Large intestine (tissue), 3 donors: ENCODE data around the gene DDX4. TPM values are rescaled to one million over a fixed set of nuclear protein-coding genes. Genes with fewer than 3 reads are reported as not detected.

Experiments
- DNase-seq, 2 donors: peaks; one replicate each; pipeline versions ENCODE4 v3.0.0 to v3.0.0-alpha.2; 2013
- H3K27ac ChIP-seq: one replicate; pipeline ENCODE4 v1.5.1; 2013; ENCODE audit warnings: low read length
- H3K27me3 ChIP-seq: 2 replicates; pipeline ENCODE4 v1.6.1; 2013; ENCODE audit warnings: low read length; ENCODE audit not compliant: control insufficient read depth, insufficient read depth
- H3K36me3 ChIP-seq: 2 replicates; pipeline ENCODE4 v1.6.1; 2013; ENCODE audit warnings: low read length; ENCODE audit not compliant: control insufficient read depth, insufficient read depth
- H3K4me1 ChIP-seq: one replicate; pipeline ENCODE4 v1.6.1; 2013; ENCODE audit warnings: low read length; ENCODE audit not compliant: control insufficient read depth, insufficient read depth
- H3K4me3 ChIP-seq: one replicate; pipeline ENCODE4 v1.5.1; 2013; ENCODE audit warnings: low read length
- H3K9me3 ChIP-seq: one replicate; pipeline ENCODE4 v1.6.1; 2013; ENCODE audit warnings: mild to moderate bottlenecking, low read depth, low read length, moderate library complexity; ENCODE audit not compliant: control insufficient read depth
- WGBS: methylation state at CpG from one replicate; pipeline ENCODE4 v1.1.5; 2013; ENCODE audit warnings: low lambda C conversion rate; ENCODE audit not compliant: insufficient coverage; 5-methylcytosine and 5-hydroxymethylcytosine counted together
- polyA plus RNA-seq: library from polyadenylated mRNA; unstranded; fragments of 120-200 nt; gene quantifications from one replicate; pipeline ENCODE4 v1.2.1, GENCODE V29; 2013

The DDX4 gene
- polyA plus RNA-seq, 1 donor = 0.10 TPM

DNA sequence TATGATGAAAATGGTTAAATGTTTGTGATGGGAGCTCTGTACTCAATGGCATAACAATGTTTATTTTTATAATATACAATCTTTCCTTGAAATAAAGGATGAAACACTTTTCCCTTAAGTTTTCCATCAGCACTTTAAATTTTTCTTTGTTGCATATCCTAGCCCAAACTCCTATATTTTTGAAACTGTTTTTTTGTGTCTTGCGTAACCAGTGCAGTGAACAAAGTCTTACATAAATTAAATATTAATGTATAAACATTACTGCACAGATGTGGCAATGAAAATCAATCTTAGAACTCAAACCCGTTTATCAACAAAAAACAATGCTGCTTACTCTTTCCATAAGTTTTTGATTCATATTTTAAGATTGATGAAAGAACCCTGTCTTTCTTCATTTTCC is 79.2 kb downstream of the DDX4 start:
- no peak overlapping the region for H3K4me3 ChIP-seq
- no peak overlapping the region for H3K27ac ChIP-seq
- DNase-seq = no peak
- H3K36me3 ChIP-seq = no peaks in the 10 kb centered on the region
- 83% methylated on average over 2 of the region's 2 CpGs for WGBS
- H3K4me1 ChIP-seq = peaks cover under 1% of the 10 kb centered on the region
- H3K9me3 ChIP-seq = no peaks in the 10 kb centered on the region
- H3K27me3 ChIP-seq = peaks cover 21% of the 10 kb centered on the region

GRCh38 chr5:55820488-55820887 is 82.6 kb downstream of the DDX4 start:
- peaks cover 42% of the 10 kb centered on the region for H3K27me3 ChIP-seq
- no peaks in the 10 kb centered on the region for H3K36me3 ChIP-seq
- H3K4me1 ChIP-seq = peaks cover 2% of the 10 kb centered on the region
- H3K9me3 ChIP-seq = no peaks in the 10 kb centered on the region
- no peak overlapping the region for H3K4me3 ChIP-seq
- no peak overlapping the region for H3K27ac ChIP-seq
- WGBS = 100% methylated on average over 1 of the region's 6 CpGs
- DNase-seq = no peak

- peaks cover 44% of the 10 kb centered on the region for H3K27me3 ChIP-seq
- H3K27ac ChIP-seq = no peak overlapping the region
- no peaks in the 10 kb centered on the region for H3K9me3 ChIP-seq
- peaks cover 2% of the 10 kb centered on the region for H3K4me1 ChIP-seq
- no CpG with 5 or more reads among the region's 45 CpGs for WGBS
- no peaks in the 10 kb centered on the region for H3K36me3 ChIP-seq
- peak; percentile 19 to 40 for DNase-seq
- peak overlapping the region; percentile 21 for H3K4me3 ChIP-seq
These were observed 84.1 kb downstream of the DDX4 start for GRCh38 chr5:55821731-55822512.

DNA sequence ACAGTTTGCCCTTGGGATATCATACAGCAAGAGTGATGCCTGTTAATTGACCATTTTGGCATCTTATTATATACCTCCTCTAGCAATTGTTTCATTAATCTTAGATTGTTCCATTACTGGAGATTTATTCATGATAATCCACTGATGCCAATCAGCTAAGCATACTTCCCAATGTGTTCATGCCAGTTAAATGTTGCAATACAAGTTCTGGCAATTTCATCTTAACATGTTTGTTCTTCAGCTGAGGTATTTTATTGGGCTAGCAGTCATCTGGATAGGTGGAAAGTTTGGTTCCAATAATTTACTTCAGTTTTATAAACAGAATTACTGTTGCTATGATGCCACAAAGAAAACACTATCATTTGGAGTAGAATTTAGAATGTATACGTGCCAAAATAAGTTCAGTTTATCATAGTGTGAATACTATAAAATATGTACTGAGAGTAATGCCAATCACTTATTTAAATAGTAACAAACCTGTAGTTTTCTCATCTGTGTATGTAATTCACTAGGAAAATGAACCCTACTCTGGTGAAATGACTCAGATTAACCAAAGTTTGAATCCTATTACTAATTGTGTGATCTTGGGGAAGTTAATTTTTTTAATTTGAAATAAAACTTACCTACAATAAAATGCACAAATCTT is 85.4 kb downstream of the DDX4 start:
- DNase-seq = no peak
- no peak overlapping the region for H3K27ac ChIP-seq
- WGBS = 80% methylated on average over 1 of the region's 1 CpG
- no peaks in the 10 kb centered on the region for H3K36me3 ChIP-seq
- peaks cover 47% of the 10 kb centered on the region for H3K27me3 ChIP-seq
- H3K9me3 ChIP-seq = no peaks in the 10 kb centered on the region
- H3K4me3 ChIP-seq = no peak overlapping the region
- peaks cover 2% of the 10 kb centered on the region for H3K4me1 ChIP-seq

GRCh38 chr5:55829956-55830355 is 92.1 kb downstream of the DDX4 start:
- no peaks in the 10 kb centered on the region for H3K4me1 ChIP-seq
- H3K27ac ChIP-seq = no peak overlapping the region
- H3K9me3 ChIP-seq = no peaks in the 10 kb centered on the region
- H3K4me3 ChIP-seq = no peak overlapping the region
- DNase-seq = no peak
- H3K36me3 ChIP-seq = no peaks in the 10 kb centered on the region
- H3K27me3 ChIP-seq = peaks cover 5% of the 10 kb centered on the region
- no CpG with 5 or more reads among the region's 3 CpGs for WGBS

DNA sequence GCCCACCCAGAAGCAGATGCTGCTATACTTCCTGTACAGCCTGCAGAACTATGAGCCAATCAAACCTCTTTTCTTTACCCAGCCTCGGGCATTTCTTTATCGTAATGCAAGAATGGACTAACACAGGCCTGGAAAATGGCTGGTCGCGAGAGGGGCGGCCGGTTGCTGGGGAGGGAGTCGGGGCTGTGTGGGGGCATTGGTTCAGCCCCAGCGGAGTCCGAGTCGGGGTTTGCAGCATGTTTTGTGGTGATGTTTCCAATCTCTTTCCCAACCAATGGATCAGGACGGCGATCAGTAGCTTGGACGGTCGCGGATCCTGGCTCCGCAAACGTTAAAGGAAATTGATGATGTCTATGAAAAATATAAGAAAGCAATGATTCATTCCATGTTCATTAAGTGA is 94.6 kb downstream of the DDX4 start:
- no peaks in the 10 kb centered on the region for H3K4me1 ChIP-seq
- peaks cover 3% of the 10 kb centered on the region for H3K27me3 ChIP-seq
- H3K4me3 ChIP-seq = no peak overlapping the region
- DNase-seq = no peak
- no peak overlapping the region for H3K27ac ChIP-seq
- no peaks in the 10 kb centered on the region for H3K36me3 ChIP-seq
- 97% methylated on average over 6 of the region's 17 CpGs for WGBS
- no peaks in the 10 kb centered on the region for H3K9me3 ChIP-seq

- no CpG with 5 or more reads among the region's 1 CpG for WGBS
- H3K4me1 ChIP-seq = no peaks in the 10 kb centered on the region
- H3K27me3 ChIP-seq = no peaks in the 10 kb centered on the region
- H3K36me3 ChIP-seq = no peaks in the 10 kb centered on the region
- no peak overlapping the region for H3K27ac ChIP-seq
- no peak for DNase-seq
- no peaks in the 10 kb centered on the region for H3K9me3 ChIP-seq
- H3K4me3 ChIP-seq = no peak overlapping the region
These were observed 98.3 kb downstream of the DDX4 start for GRCh38 chr5:55836191-55836590.

DNA sequence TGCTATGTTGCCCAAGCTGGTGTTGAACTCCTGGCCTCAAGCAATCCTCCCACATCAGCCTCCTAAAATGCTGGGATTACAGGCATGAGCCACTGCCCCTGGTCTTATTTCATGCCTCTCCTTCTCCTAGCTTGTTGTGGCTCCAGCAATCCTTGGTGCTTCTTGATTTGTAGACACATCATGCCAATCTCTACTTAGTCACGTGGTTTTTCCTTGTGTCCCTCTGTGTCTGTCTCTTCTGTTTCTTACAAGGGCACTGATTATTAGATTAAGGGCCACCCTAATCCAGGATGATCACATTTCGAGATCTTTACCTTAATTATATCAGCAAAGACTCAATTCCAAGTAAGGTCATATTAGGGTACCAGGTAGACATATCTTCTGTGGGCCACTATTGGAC is 104.1 kb downstream of the DDX4 start:
- Histone ChIP-seq H3K27me3 (no peaks in the 10 kb centered on the region), H3K27ac (no peak overlapping the region), H3K4me3 (no peak overlapping the region), H3K9me3 (no peaks in the 10 kb centered on the region), H3K36me3 (no peaks in the 10 kb centered on the region), H3K4me1 (no peaks in the 10 kb centered on the region)
- 80% methylated on average over 1 of the region's 2 CpGs for WGBS
- no peak for DNase-seq

GRCh38 chr5:55847837-55848236 is 110.0 kb downstream of the DDX4 start:
- no peaks in the 10 kb centered on the region for H3K9me3 ChIP-seq
- H3K36me3 ChIP-seq = no peaks in the 10 kb centered on the region
- H3K4me1 ChIP-seq = no peaks in the 10 kb centered on the region
- peaks cover 2% of the 10 kb centered on the region for H3K27me3 ChIP-seq
- H3K27ac ChIP-seq = no peak overlapping the region
- no peak for DNase-seq
- no CpG with 5 or more reads among the region's 1 CpG for WGBS
- no peak overlapping the region for H3K4me3 ChIP-seq

GRCh38 chr5:55848783-55849182 is 110.9 kb downstream of the DDX4 start:
- no peak overlapping the region for H3K4me3 ChIP-seq
- no peaks in the 10 kb centered on the region for H3K4me1 ChIP-seq
- DNase-seq = no peak
- no peaks in the 10 kb centered on the region for H3K9me3 ChIP-seq
- H3K27me3 ChIP-seq = peaks cover 2% of the 10 kb centered on the region
- no peak overlapping the region for H3K27ac ChIP-seq
- 100% methylated on average over 1 of the region's 2 CpGs for WGBS
- no peaks in the 10 kb centered on the region for H3K36me3 ChIP-seq
